ENCODE data around the gene LRP1. TPM values are rescaled to one million over a fixed set of nuclear protein-coding genes. Genes with fewer than 3 reads are reported as not detected.

The LRP1 gene
- total RNA-seq, 2 experiments from 2014 or later, result 1.0 to 1.5 TPM

DNA sequence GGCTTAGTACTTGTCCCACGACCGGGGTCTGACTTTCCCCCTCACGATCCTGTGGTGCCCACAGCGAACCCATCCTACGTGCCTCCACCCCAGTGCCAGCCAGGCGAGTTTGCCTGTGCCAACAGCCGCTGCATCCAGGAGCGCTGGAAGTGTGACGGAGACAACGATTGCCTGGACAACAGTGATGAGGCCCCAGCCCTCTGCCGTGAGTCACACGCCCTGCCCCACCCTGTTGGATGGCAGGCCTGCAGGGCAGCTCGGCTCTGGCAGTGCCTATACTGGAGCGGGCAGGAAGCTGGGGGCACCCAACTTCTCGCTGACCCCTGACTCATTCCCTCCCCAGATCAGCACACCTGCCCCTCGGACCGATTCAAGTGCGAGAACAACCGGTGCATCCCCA is 37.5 kb downstream of the LRP1 start:
- Mint-ChIP-seq H3K4me3 (no peak overlapping the region), H3K4me1 (ENCODE audit: low read depth) (peaks cover 13% of the 10 kb centered on the region), H3K36me3 (ENCODE audit: low read depth) (no peaks in the 10 kb centered on the region), H3K27ac (no peak overlapping the region), H3K27me3 (ENCODE audit: low read depth) (no peaks in the 10 kb centered on the region), H3K9me3 (no peaks in the 10 kb centered on the region)
- intact Hi-C loops (cut with micrococcal nuclease), result no loop called here
- DNase-seq, result no peak
- CTCF ChIA-PET, result interaction anchor here (1.7 to 11.5 kb wide), 2 partner anchors 10 to 40 kb away, joined by 5 to 252 read pairs; partner anchors contain the start of gene LRP1

GRCh38 chr12:57166971-57167371 is 38.7 kb downstream of the LRP1 start:
- CTCF ChIA-PET, result interaction anchor here (11.5 kb wide), 1 partner anchor 42 kb away, joined by 252 read pairs; the partner anchor contains the start of gene LRP1
- H3K4me3 Mint-ChIP-seq, result no peak overlapping the region
- intact Hi-C loops (cut with micrococcal nuclease), result loop anchor here (1.0 kb wide), 1 partner anchor 40 kb away; no protein-coding TSS in a partner anchor
- peak; percentile 85 for DNase-seq
- peaks cover 13% of the 10 kb centered on the region for H3K4me1 Mint-ChIP-seq (ENCODE audit: low read depth)
- H3K27ac Mint-ChIP-seq, result peak overlapping the region; percentile 62
- no peaks in the 10 kb centered on the region for H3K36me3 Mint-ChIP-seq (ENCODE audit: low read depth)
- H3K9me3 Mint-ChIP-seq, result no peaks in the 10 kb centered on the region
- no peaks in the 10 kb centered on the region for H3K27me3 Mint-ChIP-seq (ENCODE audit: low read depth)

GRCh38 chr12:57168058-57168457 is 39.8 kb downstream of the LRP1 start:
- peaks cover 13% of the 10 kb centered on the region for H3K4me1 Mint-ChIP-seq (ENCODE audit: low read depth)
- CTCF ChIA-PET, result interaction anchor here (1.4 to 11.5 kb wide), 4 partner anchors 12 to 43 kb away, joined by 4 to 252 read pairs (median 6); partner anchors contain the start of gene LRP1
- H3K27me3 Mint-ChIP-seq (ENCODE audit: low read depth), result no peaks in the 10 kb centered on the region
- H3K27ac Mint-ChIP-seq, result no peak overlapping the region
- no peak for DNase-seq
- H3K9me3 Mint-ChIP-seq, result no peaks in the 10 kb centered on the region
- H3K36me3 Mint-ChIP-seq (ENCODE audit: low read depth), result no peaks in the 10 kb centered on the region
- intact Hi-C loops (cut with micrococcal nuclease), result no loop called here
- no peak overlapping the region for H3K4me3 Mint-ChIP-seq

DNA sequence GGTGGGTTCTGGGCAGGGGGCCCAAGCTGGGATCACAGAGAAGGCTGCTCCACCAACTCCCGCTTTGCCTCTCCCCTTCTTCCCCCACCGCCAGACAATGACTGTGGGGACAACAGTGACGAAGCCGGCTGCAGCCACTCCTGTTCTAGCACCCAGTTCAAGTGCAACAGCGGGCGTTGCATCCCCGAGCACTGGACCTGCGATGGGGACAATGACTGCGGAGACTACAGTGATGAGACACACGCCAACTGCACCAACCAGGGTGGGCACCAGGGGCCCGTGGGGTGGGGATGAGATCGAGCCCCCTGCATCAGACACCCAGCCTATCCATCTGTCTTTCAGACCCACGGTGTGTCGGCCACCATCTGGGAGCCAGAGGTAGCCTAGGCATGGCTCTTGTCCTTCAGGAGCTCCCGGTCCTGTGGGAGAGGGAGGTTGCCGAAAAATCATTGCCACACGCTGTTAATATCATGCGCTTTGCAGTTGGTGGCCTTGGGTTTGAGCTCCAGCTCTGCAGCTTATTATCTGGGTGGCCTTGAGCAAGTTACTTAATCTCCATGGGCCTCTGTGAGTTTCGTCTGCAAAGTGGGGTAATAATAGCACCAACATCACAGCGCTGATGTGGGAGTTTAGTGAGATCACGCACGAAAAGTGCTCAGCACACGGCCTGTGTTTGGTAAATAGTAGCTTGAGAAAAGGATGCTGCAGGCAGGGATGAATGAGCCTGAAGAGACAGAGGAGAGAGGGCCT is 40.9 kb downstream of the LRP1 start:
- Mint-ChIP-seq H3K4me1 (ENCODE audit: low read depth) (peaks cover 13% of the 10 kb centered on the region), H3K36me3 (ENCODE audit: low read depth) (no peaks in the 10 kb centered on the region), H3K27ac (no peak overlapping the region), H3K27me3 (ENCODE audit: low read depth) (no peaks in the 10 kb centered on the region), H3K9me3 (no peaks in the 10 kb centered on the region), H3K4me3 (no peak overlapping the region)
- intact Hi-C loops (cut with micrococcal nuclease), result no loop called here
- no peak for DNase-seq
- CTCF ChIA-PET, result interaction anchor here (1.2 to 11.5 kb wide), 5 partner anchors 10 to 57 kb away, joined by 3 to 252 read pairs (median 5); partner anchors contain the start of gene LRP1

GRCh38 chr12:57169969-57170368 is 41.7 kb downstream of the LRP1 start:
- H3K27ac Mint-ChIP-seq, result no peak overlapping the region
- intact Hi-C loops (cut with micrococcal nuclease), result no loop called here
- CTCF ChIA-PET, result interaction anchor here (1.9 to 11.5 kb wide), 2 partner anchors 13 to 45 kb away, joined by 6 to 252 read pairs; partner anchors contain the start of gene LRP1
- DNase-seq, result no peak
- no peaks in the 10 kb centered on the region for H3K27me3 Mint-ChIP-seq (ENCODE audit: low read depth)
- H3K4me3 Mint-ChIP-seq, result no peak overlapping the region
- no peaks in the 10 kb centered on the region for H3K36me3 Mint-ChIP-seq (ENCODE audit: low read depth)
- H3K4me1 Mint-ChIP-seq (ENCODE audit: low read depth), result peaks cover 13% of the 10 kb centered on the region
- no peaks in the 10 kb centered on the region for H3K9me3 Mint-ChIP-seq

DNA sequence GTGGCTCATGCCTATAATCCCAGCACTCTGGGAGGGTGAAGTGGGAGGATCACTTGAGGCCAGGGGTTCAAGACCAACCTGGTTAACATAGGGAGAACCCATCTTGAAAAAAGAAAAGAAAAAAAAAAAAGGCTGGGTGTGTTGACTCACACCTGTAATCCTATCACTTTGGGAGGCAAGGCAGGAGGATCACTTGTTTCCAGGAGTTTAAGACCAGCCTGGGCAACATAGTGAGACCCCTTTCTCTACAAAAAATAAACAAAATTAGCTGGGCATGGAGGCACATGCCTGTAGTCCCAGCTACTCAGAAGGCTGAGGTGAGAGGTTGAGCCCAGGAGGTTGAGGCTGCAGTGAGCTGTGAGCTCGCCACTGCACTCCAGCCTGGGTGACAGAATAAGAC is 42.1 kb downstream of the LRP1 start:
- Mint-ChIP-seq H3K9me3 (no peaks in the 10 kb centered on the region), H3K36me3 (ENCODE audit: low read depth) (no peaks in the 10 kb centered on the region), H3K27me3 (ENCODE audit: low read depth) (no peaks in the 10 kb centered on the region), H3K4me3 (no peak overlapping the region), H3K4me1 (ENCODE audit: low read depth) (peaks cover 13% of the 10 kb centered on the region), H3K27ac (no peak overlapping the region)
- intact Hi-C loops (cut with micrococcal nuclease), result no loop called here
- CTCF ChIA-PET, result interaction anchor here (0.6 to 11.5 kb wide), 2 partner anchors 45 to 1460 kb away, joined by 6 to 252 read pairs; partner anchors contain the start of gene LRP1
- DNase-seq, result no peak

DNA sequence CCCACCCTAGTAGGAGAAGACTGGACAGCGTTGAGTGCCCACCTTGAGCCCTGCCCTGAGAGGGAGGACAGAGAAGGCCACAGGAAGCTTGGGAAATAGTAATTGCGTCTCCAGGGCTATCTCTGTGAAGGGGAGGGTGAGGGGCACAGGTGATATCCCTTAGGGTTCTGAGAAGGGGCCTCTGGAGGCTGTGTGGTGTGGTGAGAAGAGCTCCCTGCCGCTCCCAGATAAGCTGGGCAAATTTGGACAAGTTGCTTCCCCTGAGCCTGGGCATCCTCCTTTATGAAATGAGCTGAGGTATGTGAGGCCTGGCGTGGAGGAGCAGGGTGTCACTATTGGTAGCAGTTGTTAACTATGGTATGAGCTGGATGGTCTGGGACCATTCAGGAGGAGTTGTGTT is 42.6 kb downstream of the LRP1 start:
- no peak overlapping the region for H3K4me3 Mint-ChIP-seq
- CTCF ChIA-PET, result interaction anchor here (0.6 to 11.5 kb wide), 3 partner anchors 11 to 1461 kb away, joined by 6 to 252 read pairs (median 25); partner anchors contain the start of gene LRP1
- peaks cover 13% of the 10 kb centered on the region for H3K4me1 Mint-ChIP-seq (ENCODE audit: low read depth)
- H3K36me3 Mint-ChIP-seq (ENCODE audit: low read depth), result no peaks in the 10 kb centered on the region
- H3K9me3 Mint-ChIP-seq, result no peaks in the 10 kb centered on the region
- H3K27me3 Mint-ChIP-seq (ENCODE audit: low read depth), result no peaks in the 10 kb centered on the region
- DNase-seq, result no peak
- H3K27ac Mint-ChIP-seq, result no peak overlapping the region
- intact Hi-C loops (cut with micrococcal nuclease), result no loop called here

GRCh38 chr12:57171668-57172067 is 43.4 kb downstream of the LRP1 start:
- H3K9me3 Mint-ChIP-seq, result no peaks in the 10 kb centered on the region
- CTCF ChIA-PET, result interaction anchor here (1.1 to 11.5 kb wide), 3 partner anchors 10 to 60 kb away, joined by 3 to 252 read pairs (median 25); partner anchors contain the start of genes LRP1 and STAT6
- H3K27ac Mint-ChIP-seq, result no peak overlapping the region
- intact Hi-C loops (cut with micrococcal nuclease), result no loop called here
- no peak overlapping the region for H3K4me3 Mint-ChIP-seq
- no peak for DNase-seq
- no peaks in the 10 kb centered on the region for H3K27me3 Mint-ChIP-seq (ENCODE audit: low read depth)
- no peaks in the 10 kb centered on the region for H3K36me3 Mint-ChIP-seq (ENCODE audit: low read depth)
- peaks cover 8% of the 10 kb centered on the region for H3K4me1 Mint-ChIP-seq (ENCODE audit: low read depth)

DNA sequence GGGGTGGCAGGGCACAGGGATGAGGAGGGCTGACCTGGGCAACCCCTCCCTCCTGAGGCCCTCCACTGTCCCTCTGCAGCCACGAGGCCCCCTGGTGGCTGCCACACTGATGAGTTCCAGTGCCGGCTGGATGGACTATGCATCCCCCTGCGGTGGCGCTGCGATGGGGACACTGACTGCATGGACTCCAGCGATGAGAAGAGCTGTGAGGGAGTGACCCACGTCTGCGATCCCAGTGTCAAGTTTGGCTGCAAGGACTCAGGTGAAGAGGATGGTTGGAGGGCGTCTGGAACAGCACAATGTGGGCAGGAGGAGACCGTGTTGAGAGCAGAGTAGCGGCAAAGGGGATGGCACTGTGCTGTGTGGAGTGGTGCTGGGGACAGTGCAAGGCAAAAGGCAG is 44.8 kb downstream of the LRP1 start:
- H3K9me3 Mint-ChIP-seq, result no peaks in the 10 kb centered on the region
- no peaks in the 10 kb centered on the region for H3K4me1 Mint-ChIP-seq (ENCODE audit: low read depth)
- no peaks in the 10 kb centered on the region for H3K36me3 Mint-ChIP-seq (ENCODE audit: low read depth)
- H3K27ac Mint-ChIP-seq, result no peak overlapping the region
- no peaks in the 10 kb centered on the region for H3K27me3 Mint-ChIP-seq (ENCODE audit: low read depth)
- DNase-seq, result peak; percentile 30
- intact Hi-C loops (cut with micrococcal nuclease), result loop anchor here (1.0 kb wide), 1 partner anchor 49 kb away; no protein-coding TSS in a partner anchor
- CTCF ChIA-PET, result interaction anchor here (0.8 to 11.5 kb wide), 9 partner anchors 9 to 173 kb away, joined by 3 to 252 read pairs (median 8); partner anchors contain the start of genes LRP1 and STAT6
- H3K4me3 Mint-ChIP-seq, result no peak overlapping the region

DNA sequence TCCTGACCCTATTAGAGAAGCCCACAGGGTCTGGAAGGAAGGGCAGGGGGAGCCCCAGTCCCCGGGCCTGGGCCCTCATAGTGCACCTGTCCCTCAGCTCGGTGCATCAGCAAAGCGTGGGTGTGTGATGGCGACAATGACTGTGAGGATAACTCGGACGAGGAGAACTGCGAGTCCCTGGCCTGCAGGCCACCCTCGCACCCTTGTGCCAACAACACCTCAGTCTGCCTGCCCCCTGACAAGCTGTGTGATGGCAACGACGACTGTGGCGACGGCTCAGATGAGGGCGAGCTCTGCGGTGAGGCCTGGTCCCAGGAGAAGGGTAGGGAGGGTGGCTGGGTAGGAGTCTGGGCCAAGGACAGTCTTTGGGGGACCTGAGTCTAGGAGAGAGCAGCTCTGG is 45.4 kb downstream of the LRP1 start:
- Mint-ChIP-seq H3K9me3 (no peaks in the 10 kb centered on the region), H3K4me3 (no peak overlapping the region), H3K27me3 (ENCODE audit: low read depth) (no peaks in the 10 kb centered on the region), H3K36me3 (ENCODE audit: low read depth) (no peaks in the 10 kb centered on the region), H3K4me1 (ENCODE audit: low read depth) (no peaks in the 10 kb centered on the region), H3K27ac (no peak overlapping the region)
- DNase-seq, result no peak
- CTCF ChIA-PET, result interaction anchor here (0.7 to 11.5 kb wide), 8 partner anchors 8 to 174 kb away, joined by 3 to 252 read pairs (median 10); partner anchors contain the start of genes LRP1 and STAT6
- intact Hi-C loops (cut with micrococcal nuclease), result loop anchor here (1.0 kb wide), 1 partner anchor 49 kb away; no protein-coding TSS in a partner anchor

DNA sequence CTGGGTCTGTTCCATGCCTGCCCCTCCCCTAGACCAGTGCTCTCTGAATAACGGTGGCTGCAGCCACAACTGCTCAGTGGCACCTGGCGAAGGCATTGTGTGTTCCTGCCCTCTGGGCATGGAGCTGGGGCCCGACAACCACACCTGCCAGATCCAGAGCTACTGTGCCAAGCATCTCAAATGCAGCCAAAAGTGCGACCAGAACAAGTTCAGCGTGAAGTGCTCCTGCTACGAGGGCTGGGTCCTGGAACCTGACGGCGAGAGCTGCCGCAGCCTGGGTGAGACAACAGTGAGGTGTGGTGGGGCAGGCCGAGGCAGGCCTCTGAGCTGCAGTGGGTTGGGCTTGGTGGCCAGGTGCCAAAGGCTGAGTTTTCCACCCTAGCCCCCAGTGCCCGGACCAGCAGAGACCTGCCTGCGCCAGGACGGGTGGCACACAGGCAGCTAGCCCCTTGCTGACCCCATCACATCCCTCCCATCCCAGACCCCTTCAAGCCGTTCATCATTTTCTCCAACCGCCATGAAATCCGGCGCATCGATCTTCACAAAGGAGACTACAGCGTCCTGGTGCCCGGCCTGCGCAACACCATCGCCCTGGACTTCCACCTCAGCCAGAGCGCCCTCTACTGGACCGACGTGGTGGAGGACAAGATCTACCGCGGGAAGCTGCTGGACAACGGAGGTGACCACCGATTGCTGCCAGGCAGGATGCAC is 47.3 kb downstream of the LRP1 start:
- peak; percentile 70 for DNase-seq
- Mint-ChIP-seq H3K9me3 (no peaks in the 10 kb centered on the region), H3K4me1 (ENCODE audit: low read depth) (no peaks in the 10 kb centered on the region), H3K27me3 (ENCODE audit: low read depth) (no peaks in the 10 kb centered on the region), H3K4me3 (peak overlapping the region; percentile 6), H3K36me3 (ENCODE audit: low read depth) (no peaks in the 10 kb centered on the region), H3K27ac (no peak overlapping the region)
- intact Hi-C loops (cut with micrococcal nuclease), result no loop called here
- CTCF ChIA-PET, result interaction anchor here (0.6 to 11.5 kb wide), 12 partner anchors 8 to 301 kb away, joined by 3 to 252 read pairs (median 4); partner anchors contain the start of genes LRP1, STAT6 and TAC3

- Mint-ChIP-seq H3K9me3 (no peaks in the 10 kb centered on the region), H3K36me3 (ENCODE audit: low read depth) (no peaks in the 10 kb centered on the region), H3K4me3 (no peak overlapping the region), H3K27me3 (ENCODE audit: low read depth) (no peaks in the 10 kb centered on the region), H3K27ac (no peak overlapping the region), H3K4me1 (ENCODE audit: low read depth) (no peaks in the 10 kb centered on the region)
- CTCF ChIA-PET, result interaction anchor here (1.1 to 11.5 kb wide), 7 partner anchors 8 to 64 kb away, joined by 3 to 252 read pairs (median 4); partner anchors contain the start of gene LRP1
- no peak for DNase-seq
- intact Hi-C loops (cut with micrococcal nuclease), result no loop called here
Measured at GRCh38 chr12:57176139-57176477, 47.8 kb downstream of the LRP1 start.
